ENCODE results near the gene DNM1. TPM values are rescaled to one million over a fixed set of nuclear protein-coding genes. Genes with fewer than 3 reads are reported as not detected.
A peak's percentile ranks its signal among the peaks of the same experiment; 100 is the strongest.

Gene DNM1
- total RNA-seq, 1 donor from 2014 or later: 0.13 TPM

- DNase-seq (ENCODE audit: low read depth in 2 of 2): no peak
Measured at GRCh38 chr9:128175726-128176125, 27.5 kb upstream of the DNM1 start.

GRCh38 chr9:128178806-128179431 lies 24.3 kb upstream of the DNM1 start:
- DNase-seq (ENCODE audit: low read depth in 2 of 2): no peak

- DNase-seq (ENCODE audit: low read depth in 2 of 2): no peak
Measured at GRCh38 chr9:128180001-128180400, 23.2 kb upstream of the DNM1 start.

- no peak for DNase-seq (ENCODE audit: low read depth in 2 of 2)
Measured at GRCh38 chr9:128180447-128180846, 22.7 kb upstream of the DNM1 start.

- DNase-seq (ENCODE audit: low read depth in 2 of 2): peak in 1 of 2 donors; percentile 39
Measured at GRCh38 chr9:128181480-128181879, 21.7 kb upstream of the DNM1 start.

- no peak for DNase-seq (ENCODE audit: low read depth in 2 of 2)
Measured at GRCh38 chr9:128182893-128183588, 20.1 kb upstream of the DNM1 start.

GRCh38 chr9:128185979-128186965 lies 16.9 kb upstream of the DNM1 start:
- DNase-seq (ENCODE audit: low read depth in 2 of 2): no peak

- DNase-seq (ENCODE audit: low read depth in 2 of 2): no peak
Measured at GRCh38 chr9:128187361-128187760, 15.8 kb upstream of the DNM1 start.

- DNase-seq (ENCODE audit: low read depth in 2 of 2): peak in 1 of 2 donors; percentile 9
Measured at GRCh38 chr9:128188209-128188608, 15.0 kb upstream of the DNM1 start.

- no peak for DNase-seq (ENCODE audit: low read depth in 2 of 2)
Measured at GRCh38 chr9:128190013-128190412, 13.2 kb upstream of the DNM1 start.

- DNase-seq (ENCODE audit: low read depth in 2 of 2): no peak
Measured at GRCh38 chr9:128190516-128191405, 12.4 kb upstream of the DNM1 start.

- peak; percentile 43 to 87 for DNase-seq (ENCODE audit: low read depth in 2 of 2)
Measured at GRCh38 chr9:128191406-128192046, 11.7 kb upstream of the DNM1 start, which contains the start of gene CIZ1. Gene CIZ1 (minus strand): TSS chr9:128191572. CDS start chr9:128190857, 715 bp downstream.

GRCh38 chr9:128192601-128193371 lies 10.4 kb upstream of the DNM1 start:
- peak; percentile 81 to 89 for DNase-seq (ENCODE audit: low read depth in 2 of 2)

- no peak for DNase-seq (ENCODE audit: low read depth in 2 of 2)
Measured at GRCh38 chr9:128193469-128194096, 9.6 kb upstream of the DNM1 start.

- peak in 1 of 2 donors; percentile 52 for DNase-seq (ENCODE audit: low read depth in 2 of 2)
Measured at GRCh38 chr9:128201441-128202369, 1.5 kb upstream of the DNM1 start.

GRCh38 chr9:128202648-128203023 lies 543 bp upstream of the DNM1 start:
- no peak for DNase-seq (ENCODE audit: low read depth in 2 of 2)

GRCh38 chr9:128203707-128204551 lies 750 bp downstream of the DNM1 start:
- DNase-seq (ENCODE audit: low read depth in 2 of 2): peak in 1 of 2 donors; percentile 31

Measured in dermis microvascular lymphatic vessel endothelial cell (primary cell).